ENCODE measurements around the gene ZNF268. TPM values are rescaled to one million over a fixed set of nuclear protein-coding genes. Genes with fewer than 3 reads are reported as not detected.

Gene ZNF268
- total RNA-seq = 27.8 and 62.3 TPM in 2 replicates

DNA sequence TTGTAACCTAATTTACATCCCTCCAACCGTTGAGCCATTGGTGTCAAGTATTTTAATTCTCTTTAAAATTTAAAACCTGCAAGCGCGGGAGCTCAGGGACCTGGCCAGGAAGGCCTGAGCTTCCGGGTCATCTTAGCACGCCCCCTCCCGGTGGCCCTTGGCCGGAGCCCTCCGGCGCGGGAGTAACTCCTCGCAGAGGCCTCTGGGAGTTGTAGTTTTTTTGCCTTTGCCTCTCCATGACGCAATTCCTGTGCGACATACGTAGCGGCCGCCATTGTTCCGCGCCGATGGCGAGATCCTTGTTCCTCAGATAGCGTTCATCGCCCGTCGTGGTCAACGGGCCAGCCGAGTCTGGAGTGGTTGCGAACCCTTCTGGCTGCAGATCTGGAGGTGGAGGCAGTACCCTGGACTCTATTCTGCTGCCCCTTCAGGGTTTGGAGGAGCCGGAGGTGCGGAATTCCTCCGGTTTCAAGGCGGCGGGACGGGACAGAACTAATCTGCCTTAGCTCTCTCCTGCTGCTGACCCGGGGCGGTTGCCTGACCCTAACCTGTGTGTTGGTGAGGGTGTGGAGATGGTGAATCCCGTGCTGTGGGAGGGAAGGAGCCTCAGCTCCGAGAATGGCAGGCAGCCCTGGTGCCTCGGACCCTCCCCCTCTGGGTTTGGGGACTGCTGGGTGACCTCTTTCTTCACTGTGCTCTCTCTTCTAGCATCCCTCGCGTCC is at the start of gene ZNF268:
TSS of gene ZNF268 (plus strand) at position 258 of the 722 bp plus-strand sequence. CDS start 503 bp downstream, outside the sequence.
- peak; percentile 78 for DNase-seq (ENCODE audit: low read depth, low spot score)

DNA sequence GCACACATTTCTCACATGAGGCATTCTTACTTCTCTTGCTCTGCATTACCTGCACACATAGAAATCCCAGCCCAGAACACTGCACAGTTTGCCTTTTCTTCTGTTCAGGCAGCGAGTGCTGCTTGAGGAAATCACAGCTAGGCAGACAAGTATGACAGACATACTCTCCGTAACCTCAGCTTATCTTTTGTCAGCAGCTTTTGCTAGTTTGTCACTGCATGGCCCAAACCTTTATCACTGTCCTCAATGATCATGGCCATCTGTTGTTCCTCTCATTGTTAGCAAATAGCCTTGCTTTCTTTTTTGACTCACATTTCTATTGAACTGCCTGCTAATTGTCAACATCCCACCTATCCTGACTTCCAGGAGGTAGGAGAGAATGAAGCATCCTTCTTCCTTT is 45.5 kb upstream of the ZNF268 start:
- no peak for DNase-seq (ENCODE audit: low read depth, low spot score)

DNA sequence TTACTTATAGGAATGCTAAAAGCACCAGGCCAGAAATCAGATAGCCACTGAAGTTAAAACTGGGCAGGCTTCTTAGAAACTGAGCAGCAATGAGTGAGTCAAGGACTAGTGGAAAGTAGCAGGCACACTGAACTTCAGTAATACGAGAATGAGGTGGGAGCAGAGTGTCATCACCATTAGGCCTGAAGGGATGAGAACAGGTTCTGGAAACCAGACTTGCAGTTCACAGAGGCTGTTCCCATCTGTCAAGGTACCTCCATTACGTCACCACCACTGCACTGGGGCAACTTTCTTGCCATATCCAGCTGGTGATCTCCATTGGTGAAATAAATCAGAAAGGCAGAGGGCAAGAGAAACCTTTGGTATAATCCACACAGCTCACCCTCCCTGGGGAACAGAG is 35.3 kb upstream of the ZNF268 start:
- no peak for DNase-seq (ENCODE audit: low read depth, low spot score)

DNA sequence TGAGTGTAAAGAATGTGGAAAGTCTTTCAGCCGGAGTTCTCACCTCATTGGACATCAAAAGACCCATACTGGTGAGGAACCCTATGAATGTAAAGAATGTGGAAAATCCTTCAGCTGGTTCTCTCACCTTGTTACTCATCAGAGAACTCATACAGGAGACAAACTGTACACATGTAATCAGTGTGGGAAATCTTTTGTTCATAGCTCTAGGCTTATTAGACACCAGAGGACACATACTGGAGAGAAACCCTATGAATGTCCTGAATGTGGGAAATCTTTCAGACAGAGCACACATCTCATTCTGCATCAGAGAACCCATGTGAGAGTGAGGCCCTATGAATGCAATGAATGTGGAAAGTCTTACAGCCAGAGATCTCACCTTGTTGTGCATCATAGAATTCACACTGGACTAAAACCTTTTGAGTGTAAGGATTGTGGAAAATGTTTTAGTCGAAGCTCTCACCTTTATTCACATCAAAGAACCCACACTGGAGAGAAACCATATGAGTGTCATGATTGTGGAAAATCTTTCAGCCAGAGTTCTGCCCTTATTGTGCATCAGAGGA is 25.1 kb upstream of the ZNF268 start:
- DNase-seq (ENCODE audit: low read depth, low spot score) = no peak

DNA sequence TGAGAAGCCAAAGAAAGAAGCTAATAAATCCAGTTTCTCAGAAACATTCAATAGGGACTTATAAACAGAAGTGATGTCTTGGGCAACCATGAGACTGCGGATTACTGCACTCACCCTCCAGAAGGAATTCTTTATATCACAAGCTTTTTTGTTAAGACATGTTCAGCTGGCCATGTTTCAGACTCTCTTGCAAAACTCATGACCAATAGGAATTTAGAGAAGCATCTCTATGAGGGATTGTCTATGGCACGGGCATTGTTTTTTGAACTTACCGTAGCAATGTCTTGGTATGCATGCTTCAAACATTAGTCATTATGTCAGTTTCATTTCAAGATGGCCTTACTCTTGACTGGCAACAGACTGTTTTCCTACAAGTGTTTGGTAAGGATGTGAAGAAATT is 15.5 kb upstream of the ZNF268 start:
- DNase-seq (ENCODE audit: low read depth, low spot score) = no peak

DNA sequence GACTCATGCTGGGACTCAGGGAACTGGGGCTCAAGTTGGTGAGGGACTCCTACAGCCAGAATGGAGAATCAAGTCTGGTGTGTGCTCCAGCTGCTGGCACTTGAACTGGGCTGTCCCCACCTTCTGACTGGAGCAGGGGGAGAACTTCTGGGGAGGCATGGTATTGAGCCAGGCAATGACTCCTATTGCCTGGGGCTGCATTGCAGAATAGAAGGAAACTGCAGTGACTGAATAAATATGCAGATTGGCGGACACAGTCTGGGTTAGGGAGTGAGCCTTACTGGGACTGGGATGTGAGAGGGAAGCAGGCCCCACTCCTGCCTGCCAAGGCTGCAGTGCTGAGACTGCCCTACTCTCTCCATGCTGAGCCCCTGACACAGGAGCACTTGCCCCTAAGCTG is 8.8 kb upstream of the ZNF268 start:
- no peak for DNase-seq (ENCODE audit: low read depth, low spot score)

DNA sequence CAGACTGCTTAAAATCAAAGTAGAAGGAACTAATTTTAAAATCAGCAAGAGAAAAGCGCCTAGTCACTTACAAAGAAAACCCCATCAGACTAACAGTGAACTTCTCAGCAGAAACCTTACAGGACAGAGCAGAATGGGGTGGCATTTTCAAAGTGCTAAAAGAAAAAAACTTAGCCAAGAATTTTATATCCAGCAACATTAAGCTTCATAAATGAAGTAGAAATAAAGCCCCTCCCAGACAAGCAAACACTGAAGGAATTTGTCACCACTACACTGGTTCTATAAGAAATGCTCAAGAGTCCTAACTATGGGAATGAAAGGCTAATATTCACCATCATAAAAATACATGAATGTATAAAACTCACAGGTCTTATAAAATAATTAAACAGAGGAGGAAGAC is 6.4 kb upstream of the ZNF268 start:
- DNase-seq (ENCODE audit: low read depth, low spot score) = no peak

DNA sequence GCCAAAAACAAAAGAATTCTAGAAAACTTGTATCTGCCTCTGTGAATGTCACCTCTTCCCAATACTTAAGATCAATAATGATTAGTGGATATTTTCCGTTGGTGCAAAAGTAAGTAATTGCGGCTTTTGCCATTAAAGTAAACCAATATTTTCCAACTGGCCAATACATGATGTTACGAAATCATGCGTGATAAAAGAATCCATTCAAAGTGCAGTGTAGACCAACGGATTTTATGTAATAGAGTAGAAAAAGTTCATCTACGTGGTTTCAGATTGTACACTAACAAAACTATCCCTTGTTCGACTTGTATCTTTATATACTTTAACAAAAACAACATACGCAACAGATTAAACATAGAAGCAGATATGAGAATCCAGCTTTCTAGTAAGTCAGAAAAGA is 626 bp upstream of the ZNF268 start:
- DNase-seq (ENCODE audit: low read depth, low spot score) = no peak

DNA sequence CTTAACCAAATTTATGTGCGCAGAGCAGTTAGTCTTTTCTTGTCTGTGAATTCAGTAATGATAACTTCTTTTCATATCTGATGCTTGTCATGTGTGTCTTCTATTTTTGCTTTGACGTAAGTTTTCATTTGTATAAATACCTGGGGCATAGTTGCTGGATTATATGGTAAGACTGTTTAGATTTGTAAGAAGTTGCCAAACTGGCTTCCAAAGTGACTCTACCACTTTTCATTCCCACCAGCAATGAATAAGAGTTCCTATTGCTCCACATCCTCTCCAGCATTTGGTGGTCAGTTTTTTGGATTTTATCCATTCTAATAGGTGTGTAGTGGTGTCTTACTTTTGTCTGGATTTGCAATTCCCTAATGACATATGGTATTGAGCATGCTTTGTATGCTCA is 8.9 kb downstream of the ZNF268 start:
- no peak for DNase-seq (ENCODE audit: low read depth, low spot score)

DNA sequence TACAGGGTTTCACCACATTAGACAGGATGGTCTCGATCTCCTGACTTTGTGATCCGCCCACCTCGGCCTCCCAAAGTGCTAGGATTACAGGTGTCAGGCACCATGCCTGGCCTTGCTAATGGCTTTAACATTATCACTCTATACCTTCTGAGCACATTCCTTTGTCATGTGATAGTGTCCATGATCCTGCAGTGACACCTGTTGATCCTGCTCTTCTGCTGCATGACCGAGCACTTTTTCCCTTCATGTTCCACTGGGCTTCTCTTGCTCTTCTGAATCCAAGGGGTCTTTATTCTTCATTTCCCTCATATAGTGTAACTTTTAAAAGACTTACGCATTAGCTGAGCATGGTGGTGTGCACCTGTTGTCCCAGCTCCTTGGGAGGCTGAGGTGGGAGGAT is 11.6 kb downstream of the ZNF268 start:
- no peak for DNase-seq (ENCODE audit: low read depth, low spot score)

DNA sequence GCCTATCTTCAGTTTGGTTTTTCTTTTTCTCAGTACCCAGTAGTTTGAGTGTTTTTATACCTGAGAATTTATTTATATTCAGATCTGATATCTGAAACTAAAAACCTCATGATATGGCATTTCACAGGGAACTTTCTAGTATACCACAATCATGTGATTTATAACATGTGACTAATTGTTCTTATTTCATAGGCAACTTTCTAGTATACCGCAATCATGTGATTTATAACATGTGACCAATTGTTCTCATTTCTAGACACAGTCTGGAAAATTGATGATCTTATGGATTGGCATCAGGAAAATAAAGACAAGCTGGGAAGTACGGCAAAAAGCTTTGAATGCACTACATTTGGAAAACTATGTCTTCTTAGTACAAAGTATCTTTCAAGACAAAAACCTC is 20.6 kb downstream of the ZNF268 start:
- DNase-seq (ENCODE audit: low read depth, low spot score) = no peak

DNA sequence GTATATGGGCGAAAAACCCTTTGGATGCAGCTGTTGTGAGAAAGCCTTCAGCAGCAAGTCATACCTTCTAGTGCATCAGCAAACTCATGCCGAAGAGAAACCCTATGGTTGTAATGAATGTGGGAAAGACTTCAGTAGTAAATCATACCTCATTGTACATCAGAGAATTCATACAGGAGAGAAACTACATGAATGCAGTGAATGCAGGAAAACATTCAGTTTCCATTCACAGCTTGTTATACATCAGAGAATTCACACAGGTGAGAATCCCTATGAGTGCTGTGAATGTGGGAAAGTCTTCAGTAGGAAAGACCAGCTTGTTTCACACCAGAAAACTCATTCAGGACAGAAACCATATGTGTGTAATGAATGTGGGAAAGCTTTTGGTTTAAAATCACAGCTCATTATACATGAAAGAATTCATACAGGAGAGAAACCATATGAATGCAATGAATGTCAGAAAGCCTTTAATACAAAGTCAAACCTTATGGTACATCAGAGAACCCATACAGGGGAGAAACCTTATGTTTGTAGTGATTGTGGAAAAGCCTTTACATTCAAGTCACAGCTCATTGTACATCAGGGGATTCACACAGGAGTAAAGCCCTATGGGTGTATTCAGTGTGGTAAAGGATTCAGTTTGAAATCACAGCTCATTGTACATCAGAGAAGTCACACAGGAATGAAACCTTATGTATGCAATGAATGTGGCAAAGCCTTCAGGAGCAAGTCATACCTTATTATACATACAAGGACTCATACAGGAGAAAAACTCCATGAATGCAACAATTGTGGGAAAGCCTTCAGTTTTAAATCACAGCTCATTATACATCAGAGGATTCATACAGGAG is 21.4 kb downstream of the ZNF268 start:
- DNase-seq (ENCODE audit: low read depth, low spot score) = no peak

DNA sequence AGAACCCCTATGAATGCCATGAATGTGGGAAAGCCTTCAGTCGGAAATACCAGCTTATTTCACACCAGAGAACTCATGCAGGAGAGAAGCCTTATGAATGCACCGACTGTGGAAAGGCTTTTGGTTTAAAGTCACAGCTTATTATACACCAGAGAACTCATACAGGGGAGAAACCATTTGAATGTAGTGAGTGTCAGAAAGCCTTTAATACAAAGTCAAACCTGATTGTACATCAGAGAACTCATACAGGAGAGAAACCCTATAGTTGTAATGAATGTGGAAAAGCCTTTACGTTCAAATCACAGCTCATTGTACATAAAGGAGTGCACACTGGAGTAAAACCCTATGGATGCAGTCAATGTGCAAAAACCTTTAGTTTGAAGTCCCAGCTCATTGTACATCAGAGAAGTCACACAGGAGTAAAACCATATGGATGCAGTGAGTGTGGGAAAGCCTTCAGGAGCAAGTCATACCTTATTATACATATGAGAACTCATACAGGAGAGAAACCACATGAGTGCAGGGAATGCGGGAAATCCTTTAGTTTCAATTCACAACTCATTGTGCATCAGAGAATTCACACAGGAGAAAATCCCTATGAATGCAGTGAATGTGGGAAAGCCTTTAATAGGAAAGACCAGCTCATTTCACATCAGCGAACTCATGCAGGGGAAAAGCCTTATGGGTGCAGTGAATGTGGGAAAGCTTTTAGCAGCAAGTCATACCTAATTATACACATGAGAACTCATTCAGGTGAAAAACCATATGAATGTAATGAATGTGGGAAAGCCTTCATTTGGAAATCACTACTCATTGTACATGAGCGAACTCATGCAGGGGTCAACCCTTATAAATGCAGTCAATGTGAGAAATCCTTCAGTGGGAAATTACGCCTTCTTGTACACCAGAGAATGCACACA is 22.3 kb downstream of the ZNF268 start:
- DNase-seq (ENCODE audit: low read depth, low spot score) = no peak

DNA sequence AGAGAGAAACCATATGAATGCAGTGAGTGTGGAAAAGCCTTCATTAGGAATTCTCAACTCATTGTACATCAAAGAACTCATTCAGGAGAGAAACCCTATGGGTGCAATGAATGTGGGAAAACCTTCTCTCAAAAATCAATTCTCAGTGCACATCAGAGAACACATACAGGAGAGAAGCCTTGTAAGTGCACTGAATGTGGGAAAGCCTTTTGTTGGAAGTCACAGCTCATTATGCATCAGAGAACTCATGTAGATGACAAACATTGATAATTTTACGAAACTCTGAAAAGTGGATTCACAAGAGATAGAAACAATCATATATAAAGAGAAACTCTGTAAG is 22.9 kb downstream of the ZNF268 start:
- DNase-seq (ENCODE audit: low read depth, low spot score) = no peak

DNA sequence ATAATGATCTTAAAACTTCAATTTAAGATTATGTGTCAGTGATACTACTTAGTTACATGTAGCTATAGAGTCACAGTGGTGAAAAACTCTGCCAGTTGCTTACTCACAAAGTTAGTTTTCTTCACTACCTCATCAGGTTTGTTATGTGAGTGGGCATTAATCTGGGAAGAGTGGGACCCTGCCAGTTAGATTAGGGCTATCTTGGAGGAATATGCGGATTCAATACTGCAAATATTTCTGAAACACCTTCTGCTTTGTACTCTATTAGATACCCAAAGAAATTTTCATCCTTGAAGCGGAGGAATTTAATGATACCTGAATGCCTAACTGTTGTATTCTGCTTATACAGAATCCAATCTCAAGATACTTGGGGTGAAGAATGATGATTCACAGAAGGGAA is 25.1 kb downstream of the ZNF268 start:
- DNase-seq (ENCODE audit: low read depth, low spot score) = no peak

DNA sequence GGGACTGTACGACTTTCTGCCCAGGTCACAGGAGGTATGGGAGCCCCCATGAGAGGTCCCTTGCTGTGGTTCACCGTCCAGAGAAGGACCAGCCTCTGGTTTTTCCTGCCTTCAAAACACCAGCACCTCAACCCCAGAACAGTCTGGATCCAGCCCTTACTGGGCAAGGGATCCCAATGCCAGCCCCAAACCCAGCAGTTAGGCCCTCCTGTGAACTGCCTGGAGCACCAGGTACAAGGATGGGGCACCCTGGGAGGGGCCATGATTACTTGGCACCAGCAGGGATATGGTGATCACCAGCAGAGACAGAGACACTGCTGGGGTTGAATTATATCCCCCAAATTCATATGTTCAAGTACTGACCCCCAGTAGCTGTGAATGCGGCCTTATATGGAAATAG is 34.4 kb downstream of the ZNF268 start:
- DNase-seq (ENCODE audit: low read depth, low spot score) = no peak

DNA sequence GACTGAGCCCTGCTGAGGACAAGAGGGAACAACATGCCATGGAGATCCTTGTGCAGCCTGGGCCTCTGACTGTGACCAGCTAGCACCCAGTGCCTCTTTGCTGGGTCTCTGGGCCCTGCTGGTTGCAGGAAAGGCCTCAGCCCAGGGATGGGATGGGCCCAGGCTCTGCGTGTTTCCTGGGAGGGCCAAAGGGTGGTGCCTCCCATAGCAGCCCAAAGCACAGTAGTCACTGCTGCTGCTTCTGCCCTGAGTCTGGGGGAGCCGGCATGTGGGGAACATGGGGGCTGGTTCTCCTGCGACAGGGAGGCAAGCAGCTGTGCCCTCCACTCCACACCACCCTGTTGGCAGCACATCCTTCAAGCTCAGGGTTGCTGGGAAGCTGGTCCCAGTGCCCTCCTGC is 35.9 kb downstream of the ZNF268 start:
- DNase-seq (ENCODE audit: low read depth, low spot score) = no peak

DNA sequence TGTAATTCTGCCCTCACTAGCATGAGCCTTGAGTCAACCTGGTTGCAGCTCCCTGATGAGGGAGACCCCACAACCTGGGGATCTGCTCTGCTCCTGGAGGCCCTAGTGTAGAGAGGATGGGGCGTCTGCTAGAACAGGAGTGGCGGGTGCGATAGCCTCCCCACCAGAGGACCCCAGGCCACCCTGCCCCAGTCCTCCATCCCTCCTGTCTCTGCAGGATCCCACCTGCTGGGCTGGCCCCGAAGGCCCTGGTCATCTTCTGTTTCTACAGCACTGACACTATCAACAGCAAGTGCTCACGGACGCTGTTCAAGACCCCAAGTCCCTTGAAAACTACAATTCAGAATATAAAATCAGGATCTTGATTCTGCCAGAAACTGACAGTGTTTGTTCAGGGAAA is 39.2 kb downstream of the ZNF268 start:
- no peak for DNase-seq (ENCODE audit: low read depth, low spot score)

DNA sequence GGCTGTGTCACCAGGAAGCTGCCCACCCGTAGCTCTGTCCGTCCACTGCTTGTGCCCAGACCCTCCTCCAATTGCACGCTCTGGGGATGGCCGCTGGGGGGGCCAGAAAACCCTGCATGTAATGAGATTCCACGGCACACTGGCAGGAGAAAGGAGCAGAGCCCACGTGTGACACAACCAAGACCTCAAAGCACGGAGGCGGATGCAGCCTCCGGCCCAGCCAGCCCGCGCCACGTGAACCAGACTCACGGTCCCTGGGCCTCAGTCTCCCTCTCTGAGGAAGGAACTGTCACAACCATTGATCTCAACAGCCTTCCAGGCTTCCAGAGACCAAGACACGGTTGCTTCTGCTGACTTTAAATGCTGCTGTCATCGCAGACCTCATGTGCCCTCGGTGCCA is 39.9 kb downstream of the ZNF268 start:
- DNase-seq (ENCODE audit: low read depth, low spot score) = no peak

DNA sequence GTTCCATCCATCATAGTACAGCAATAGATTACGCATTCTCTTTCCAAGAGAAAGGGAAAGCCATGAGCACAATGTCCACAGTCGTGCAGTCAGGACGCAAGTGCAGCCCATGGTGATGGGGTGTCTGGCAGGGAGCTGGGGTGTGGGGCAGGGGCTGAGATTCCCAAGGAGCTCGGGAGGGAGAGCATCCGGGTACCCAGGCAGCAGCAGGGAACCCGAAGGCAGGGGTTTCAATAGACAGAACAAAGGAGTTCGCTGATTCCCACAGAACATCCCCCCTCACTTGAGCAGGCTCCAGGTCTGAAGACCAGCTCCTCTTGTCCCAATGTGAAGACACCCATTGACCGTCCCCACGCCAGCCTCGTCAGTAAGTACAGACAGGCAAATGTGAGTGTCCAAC is 40.9 kb downstream of the ZNF268 start:
- no peak for DNase-seq (ENCODE audit: low read depth, low spot score)

DNA sequence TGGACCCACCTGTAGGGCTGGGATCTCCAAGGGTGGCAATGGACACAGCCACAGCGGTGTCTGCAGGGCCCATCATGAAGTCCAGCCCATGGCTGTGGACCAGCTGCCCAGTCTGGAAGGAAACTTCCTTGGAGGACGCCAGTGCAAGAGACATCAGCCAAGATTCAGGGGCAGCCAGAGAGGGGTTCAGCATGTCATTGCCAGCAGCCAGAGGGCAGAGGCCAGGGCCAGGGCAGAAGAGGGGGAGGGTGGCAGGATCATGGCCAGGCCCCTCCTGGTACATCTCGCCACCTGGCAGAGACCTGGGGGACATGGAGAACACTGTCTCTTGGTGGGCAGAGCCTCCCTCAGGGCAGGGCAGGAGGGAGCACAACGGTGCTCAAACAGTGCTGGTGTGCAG is 44.2 kb downstream of the ZNF268 start:
- DNase-seq (ENCODE audit: low read depth, low spot score) = no peak

DNA sequence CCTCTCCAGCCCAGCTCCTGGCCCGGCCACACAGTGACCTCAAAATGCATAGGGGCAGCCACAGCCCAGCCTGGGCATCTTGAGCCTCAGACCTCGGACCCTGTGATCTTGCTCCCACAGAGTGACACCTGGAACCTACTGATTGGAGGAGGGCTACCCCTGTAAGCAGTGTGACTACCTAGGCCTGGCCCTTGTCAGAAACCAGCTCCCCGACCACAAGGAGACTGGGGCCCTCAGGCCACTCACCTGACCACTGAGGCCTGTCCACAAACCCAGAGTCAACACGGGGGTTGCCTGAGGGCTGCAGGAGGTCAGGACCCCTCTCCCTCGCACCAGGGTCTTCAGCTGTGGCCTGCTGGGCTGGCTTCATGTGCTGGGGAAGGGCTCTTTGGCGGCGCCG is 45.4 kb downstream of the ZNF268 start:
- DNase-seq (ENCODE audit: low read depth, low spot score) = no peak

Data from pulmonary artery endothelial cell (primary cell).